Fibroblast of pulmonary artery (primary cell): Measurements from ENCODE around the gene APP.

Experiments used
- DNase-seq: peaks from one replicate; pipeline ENCODE4 v3.0.0-alpha.2; 2010; ENCODE audit warnings: low read depth
- H3K4me3 ChIP-seq: replicated peaks from 2 replicates; pipeline ENCODE4 v1.5.1; 2011; ENCODE audit warnings: low read depth, mild to moderate bottlenecking, control low read depth, low read length, moderate library complexity
- CTCF ChIP-seq: IDR thresholded peaks from 2 replicates; pipeline ENCODE4 v1.5.1; 2011; ENCODE audit warnings: mild to moderate bottlenecking, control low read depth, low read length, inconsistent platforms; ENCODE audit errors: missing control alignments

The APP gene

GRCh38 chr21:26194326-26194725 lies 23.8 kb upstream of the APP start:
- no peak for DNase-seq
- no peak for TF ChIP-seq CTCF
- H3K4me3 ChIP-seq: no peak overlapping the region

GRCh38 chr21:26191609-26192008 lies 21.0 kb upstream of the APP start:
- TF ChIP-seq CTCF: no peak
- no peak for DNase-seq
- no peak overlapping the region for H3K4me3 ChIP-seq

GRCh38 chr21:26188422-26188821 lies 17.9 kb upstream of the APP start:
- DNase-seq: no peak
- TF ChIP-seq CTCF: no peak

GRCh38 chr21:26185446-26185845 lies 14.9 kb upstream of the APP start:
- H3K4me3 ChIP-seq: no peak overlapping the region
- DNase-seq: no peak
- no peak for TF ChIP-seq CTCF

More at GRCh38 chr21:26188422-26188821, 17.9 kb upstream of the APP start:
- no peak overlapping the region for H3K4me3 ChIP-seq

DNA sequence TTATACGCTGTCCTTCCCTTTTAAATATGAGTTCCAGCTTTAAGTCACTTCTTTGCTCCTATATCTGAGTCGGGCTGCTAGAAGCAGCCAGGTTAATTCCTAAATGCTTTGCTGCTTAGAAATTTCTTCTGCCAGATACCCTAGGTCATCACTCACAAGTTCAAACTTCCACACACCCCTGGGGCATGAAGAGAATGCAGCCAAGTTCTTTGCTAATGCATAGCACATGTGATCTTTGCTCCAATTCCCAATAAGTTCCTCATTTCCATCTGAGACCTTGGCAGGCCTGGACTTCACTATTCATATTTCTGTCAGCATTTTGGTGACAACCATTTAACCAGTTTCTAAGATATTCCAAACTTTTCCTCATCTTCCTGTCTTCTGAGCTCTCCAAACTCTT lies 14.5 kb upstream of the APP start:
- no peak for TF ChIP-seq CTCF
- H3K4me3 ChIP-seq: no peak overlapping the region
- DNase-seq: no peak

DNA sequence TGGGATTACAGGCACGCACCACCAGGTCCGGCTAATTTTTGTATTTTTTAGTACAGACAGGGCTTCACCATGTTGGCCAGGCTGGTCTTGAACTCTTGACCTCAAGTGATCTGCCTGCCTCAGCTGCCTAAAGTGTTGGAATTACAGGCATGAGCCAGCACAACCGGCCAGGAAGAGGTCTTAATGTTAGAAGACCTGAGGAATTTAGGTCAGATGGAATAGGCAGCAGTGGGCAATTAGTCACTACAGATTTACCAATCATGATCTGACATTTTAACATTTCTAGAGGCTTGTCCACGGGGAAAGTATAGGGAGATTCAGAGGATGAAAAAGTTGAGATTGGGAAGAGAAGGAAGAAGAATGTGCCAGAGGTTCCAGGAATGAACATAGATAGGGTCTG lies 8.9 kb upstream of the APP start:
- no peak for DNase-seq
- no peak for TF ChIP-seq CTCF
- no peak overlapping the region for H3K4me3 ChIP-seq

DNA sequence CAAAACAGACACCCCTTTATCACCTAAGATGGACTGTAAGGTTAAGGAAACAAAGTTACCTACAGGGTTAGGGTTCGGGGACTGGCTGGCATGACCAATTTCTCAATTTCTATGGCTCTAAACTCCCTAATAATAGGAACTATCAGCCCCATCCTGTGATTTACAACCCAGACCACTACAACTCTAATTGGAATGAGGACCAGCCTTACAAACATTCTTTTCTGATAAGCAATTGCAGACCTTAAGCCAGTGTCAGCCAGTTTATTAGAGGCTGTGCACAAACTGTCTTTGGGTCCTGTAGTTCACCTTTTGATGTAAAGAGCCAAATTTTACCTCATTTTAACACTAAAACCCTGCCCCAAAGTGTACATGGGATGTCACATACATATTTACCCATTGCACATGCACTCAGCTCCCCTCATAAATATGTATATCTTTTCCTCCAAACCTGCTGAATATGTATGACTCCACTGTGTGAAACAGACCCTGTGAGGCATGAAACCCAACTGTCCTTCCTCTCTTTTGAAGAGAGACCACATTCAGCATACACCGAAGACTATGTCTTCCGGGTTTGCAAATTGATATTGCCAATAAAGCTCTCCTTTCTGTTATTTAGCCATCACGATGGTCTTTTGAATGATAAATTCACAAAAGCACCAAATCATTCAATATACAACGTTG lies 7.3 kb upstream of the APP start:
- no peak for TF ChIP-seq CTCF
- no peak overlapping the region for H3K4me3 ChIP-seq
- no peak for DNase-seq
